Panc1 (cell line): Measurements from ENCODE around the gene PTK6. TPM values are rescaled to one million over a fixed set of nuclear protein-coding genes. Genes with fewer than 3 reads are reported as not detected.

Experiments used
- ATAC-seq: fragments of 200-7000 bp; cut with Tn5 transposase; 2 replicates; pipeline ENCODE4 v1.9.1; 2020; ENCODE audit warnings: mild to moderate bottlenecking, moderate library complexity
- BruUV-seq: library from RNA; stranded (reverse); fragments of 400-500 nt; replicated peaks from 2 replicates; lab custom pipeline; 2021; lab: Mats Ljungman, UMichigan
- CTCF ChIA-PET: fragments of 300-600 bp; sonication (Branson Sonifier 250); formaldehyde crosslinking; loops from one replicate; lab custom pipeline; 2022; ENCODE audit warnings: antibody characterized with exemption; lab: Charles Lee
- POLR2A ChIA-PET: fragments of 300-600 bp; sonication (Branson Sonifier 250); formaldehyde crosslinking; loops from one replicate; lab custom pipeline; 2022; ENCODE audit warnings: antibody characterized with exemption; lab: Charles Lee
- DNase-seq: peaks from one replicate; pipeline ENCODE4 v3.0.0-alpha.2; 2010; ENCODE audit warnings: low read depth, low spot score
- H3K27ac ChIP-seq: 2 replicates; pipeline ENCODE4 v1.5.1; 2011; ENCODE audit warnings: mild to moderate bottlenecking, low read length, inconsistent platforms
- H3K27me3 ChIP-seq: fragments of 200-500 bp; sonication (Bioruptor generic); 2 replicates; pipeline ENCODE4 v1.6.0; 2014; ENCODE audit warnings: low read length, inconsistent platforms; ENCODE audit not compliant: control insufficient read depth, insufficient read depth
- H3K36me3 ChIP-seq: fragments of 200-500 bp; sonication (Bioruptor generic); 2 replicates; pipeline ENCODE4 v1.5.1; 2014; ENCODE audit warnings: inconsistent platforms, mild to moderate bottlenecking, low read length, moderate library complexity; ENCODE audit not compliant: control insufficient read depth, insufficient read depth
- H3K4me1 ChIP-seq: 2 replicates; pipeline ENCODE4 v1.5.1; 2011; ENCODE audit warnings: inconsistent platforms, mild to moderate bottlenecking, low read length, moderate library complexity; ENCODE audit not compliant: control insufficient read depth, insufficient read depth
- H3K4me3 ChIP-seq, 2 experiments: 2 replicates each; pipeline ENCODE4 v1.5.1; 2011 to 2012; ENCODE audit warnings: low read depth in 2 of 2, low read length in 2 of 2, mild to moderate bottlenecking in 2 of 2, inconsistent platforms in 1 of 2, moderate library complexity in 1 of 2
- H3K9me3 ChIP-seq: fragments of 200-500 bp; sonication (Bioruptor generic); 2 replicates; pipeline ENCODE4 v1.5.1; 2014; ENCODE audit warnings: low read depth, mild to moderate bottlenecking, inconsistent platforms, low read length, moderate library complexity; ENCODE audit not compliant: control insufficient read depth, insufficient read depth
- CTCF ChIP-seq: fragments of 450-650 bp; IDR thresholded peaks from 2 replicates; pipeline ENCODE4 v1.5.1; 2017; ENCODE audit warnings: mild to moderate bottlenecking
- POLR2AphosphoS5 ChIP-seq: IDR thresholded peaks from 2 replicates; pipeline ENCODE4 v1.6.1; 2012; ENCODE audit warnings: mild to moderate bottlenecking, low read depth, low read length, moderate library complexity
- REST ChIP-seq, 2 experiments: IDR thresholded peaks; 2 replicates each; pipeline ENCODE4 v1.6.1; 2011 to 2012; ENCODE audit warnings: low read depth in 2 of 2, control low read depth in 1 of 2, low read length in 1 of 2, mild to moderate bottlenecking in 1 of 2, moderate library complexity in 1 of 2; ENCODE audit not compliant: insufficient read depth in 1 of 2
- SIN3A ChIP-seq: IDR thresholded peaks from 2 replicates; pipeline ENCODE4 v1.6.1; 2012; ENCODE audit warnings: low read depth, mild to moderate bottlenecking, low read length, moderate library complexity, borderline replicate concordance; ENCODE audit not compliant: insufficient read depth
- TCF7L2 ChIP-seq: IDR thresholded peaks from 2 replicates; pipeline ENCODE4 v1.6.1; 2011; ENCODE audit warnings: mild to moderate bottlenecking, low read depth, low read length, inconsistent platforms
- in situ Hi-C: cut with HindIII; loops from 2 replicates; pipeline ENCODE4 v1.10.0; 2016; ENCODE audit warnings: low sequenced_read_pairs, low pct_unique_long_range_greater_than_20kb
- intact Hi-C: fragments of 100-400 bp; cut with micrococcal nuclease; formaldehyde crosslinking; loops from one replicate; pipeline ENCODE4 v1.10.0; 2022; ENCODE audit not compliant: unreplicated experiment
- total RNA-seq: library from RNA; stranded (reverse); gene quantifications from one replicate; pipeline ENCODE4 v1.2.1, GENCODE V29; 2021; ENCODE audit not compliant: unreplicated experiment

The PTK6 gene
- total RNA-seq, 1 experiment from 2014 or later, result 6.5 TPM

GRCh38 chr20:63496596-63497120 lies 40.5 kb downstream of the PTK6 start:
- DNase-seq, result no peak
- Histone ChIP-seq H3K9me3 (no peaks in the 10 kb centered on the region), H3K4me3 (peak overlapping the region; percentile 17 to 68; a peak in 3 of 4 replicates), H3K4me1 (peaks cover 16% of the 10 kb centered on the region), H3K27me3 (no peaks in the 10 kb centered on the region), H3K36me3 (no peaks in the 10 kb centered on the region; the same call in 1 of the 2 replicates), H3K27ac (peak overlapping the region; percentile 66)
- ChIA-PET CTCF (interaction anchor here (0.5 to 1.2 kb wide), 3 partner anchors 22 to 173 kb away, joined by 3 to 4 read pairs (median 3); no protein-coding TSS in a partner anchor), POLR2A (no interaction called here)
- in situ Hi-C loops, result no loop called here
- no peak for TF ChIP-seq REST (IDR thresholded peaks at IDR 0.05; ENCODE audit: insufficient read depth in 1 of 2, low read depth in 2 of 2, low read length in 1 of 2)
- TF ChIP-seq POLR2AphosphoS5, result no peak
- TF ChIP-seq CTCF, result no peak
- TF ChIP-seq TCF7L2, result no peak
- TF ChIP-seq SIN3A, result no peak
- ATAC-seq, result peak; percentile 56
- no TSS peak for BruUV-seq
- intact Hi-C loops, result no loop called here

GRCh38 chr20:63495741-63496595 lies 41.2 kb downstream of the PTK6 start:
- DNase-seq (no peak), ATAC-seq (peak; percentile 66)
- no peaks in the 10 kb centered on the region for H3K9me3 ChIP-seq
- POLR2A ChIA-PET, result no interaction called here
- intact Hi-C loops, result no loop called here
- peaks cover 16% of the 10 kb centered on the region for H3K4me1 ChIP-seq
- no peaks in the 10 kb centered on the region; the same call in 1 of the 2 replicates for H3K36me3 ChIP-seq
- CTCF ChIA-PET, result interaction anchor here (0.5 to 1.2 kb wide), 3 partner anchors 21 to 51 kb away, joined by 3 to 7 read pairs (median 4); no protein-coding TSS in a partner anchor
- BruUV-seq, result no TSS peak
- H3K27me3 ChIP-seq, result no peaks in the 10 kb centered on the region
- in situ Hi-C loops, result no loop called here
- no peak for TF ChIP-seq SIN3A
- no peak for TF ChIP-seq TCF7L2
- no peak for TF ChIP-seq REST (IDR thresholded peaks at IDR 0.05; ENCODE audit: insufficient read depth in 1 of 2, low read depth in 2 of 2, low read length in 1 of 2)
- peak; percentile 98 for TF ChIP-seq CTCF
- peak overlapping the region; percentile 66 for H3K27ac ChIP-seq
- peak overlapping the region; percentile 17 to 68; a peak in 3 of 4 replicates for H3K4me3 ChIP-seq
